ENCODE data around the gene PCDH10. TPM values are rescaled to one million over a fixed set of nuclear protein-coding genes. Genes with fewer than 3 reads are reported as not detected.
"Not testable (repeated sequence)": the region's sequence is repeated elsewhere in the genome, so short reads cannot be mapped to it uniquely, and the experiment has no call there.

Gene PCDH10
- total RNA-seq, 1 donor from 2014 or later: 7.1 TPM

- no peak for ATAC-seq
- DNase-seq (ENCODE audit: low spot score): no peak
- intact Hi-C loops (cut with DNase I): no loop called here
These were observed 40.0 kb downstream of the PCDH10 start for GRCh38 chr4:133189147-133189517.

- intact Hi-C loops (cut with DNase I): no loop called here
- DNase-seq (ENCODE audit: low spot score) (no peak), ATAC-seq (no peak)
These were observed 41.0 kb downstream of the PCDH10 start for GRCh38 chr4:133190098-133190497.

- no peak for DNase-seq (ENCODE audit: low spot score)
- no peak for ATAC-seq
- intact Hi-C loops (cut with DNase I): no loop called here
These were observed 59.7 kb downstream of the PCDH10 start for GRCh38 chr4:133208694-133209285.

- peak; percentile 28 for ATAC-seq
- intact Hi-C loops (cut with DNase I): no loop called here
- DNase-seq (ENCODE audit: low spot score): no peak
These were observed 84.8 kb downstream of the PCDH10 start for GRCh38 chr4:133233922-133234321.

- intact Hi-C loops (cut with DNase I); DNase-seq (ENCODE audit: low spot score); ATAC-seq: not testable (repeated sequence)
These were observed 91.4 kb downstream of the PCDH10 start for GRCh38 chr4:133240451-133240850.

Measured in sciatic nerve (tissue), 2 donors.